ENCODE results near the gene LRRC4C.

DNA sequence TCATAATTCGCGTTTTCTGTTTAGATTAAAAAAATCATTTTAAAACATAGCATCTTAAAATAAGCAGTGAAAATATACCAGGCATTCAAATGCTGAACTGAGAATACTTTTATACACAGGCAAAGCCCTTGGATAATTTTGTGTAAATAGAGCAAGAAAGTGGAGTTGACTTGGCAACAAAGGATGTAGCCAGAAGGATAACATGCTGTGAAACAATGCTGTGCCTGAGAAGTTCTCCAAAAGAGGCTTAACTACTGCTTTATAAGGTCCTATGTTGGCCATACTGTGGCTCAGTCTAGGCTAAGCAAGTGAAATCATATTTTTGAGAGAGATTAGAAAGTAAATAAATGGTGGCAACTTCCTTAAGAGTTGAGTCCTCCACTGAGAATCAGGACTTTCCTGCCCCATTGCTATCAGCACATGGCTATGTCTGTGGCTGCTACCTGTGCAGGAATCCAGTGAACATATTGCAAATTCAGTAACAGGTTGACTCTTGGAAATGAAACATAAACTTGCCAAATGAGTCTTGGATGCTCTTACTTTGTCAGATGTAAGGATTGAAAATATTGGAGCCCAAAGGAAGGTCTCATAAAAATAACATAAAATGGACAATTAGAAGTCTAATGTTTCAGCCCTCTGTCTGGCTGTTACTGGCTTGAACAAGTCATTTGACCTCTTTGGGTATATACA lies 448.9 kb downstream of the LRRC4C start:
- TF ChIP-seq, protein P1, sequence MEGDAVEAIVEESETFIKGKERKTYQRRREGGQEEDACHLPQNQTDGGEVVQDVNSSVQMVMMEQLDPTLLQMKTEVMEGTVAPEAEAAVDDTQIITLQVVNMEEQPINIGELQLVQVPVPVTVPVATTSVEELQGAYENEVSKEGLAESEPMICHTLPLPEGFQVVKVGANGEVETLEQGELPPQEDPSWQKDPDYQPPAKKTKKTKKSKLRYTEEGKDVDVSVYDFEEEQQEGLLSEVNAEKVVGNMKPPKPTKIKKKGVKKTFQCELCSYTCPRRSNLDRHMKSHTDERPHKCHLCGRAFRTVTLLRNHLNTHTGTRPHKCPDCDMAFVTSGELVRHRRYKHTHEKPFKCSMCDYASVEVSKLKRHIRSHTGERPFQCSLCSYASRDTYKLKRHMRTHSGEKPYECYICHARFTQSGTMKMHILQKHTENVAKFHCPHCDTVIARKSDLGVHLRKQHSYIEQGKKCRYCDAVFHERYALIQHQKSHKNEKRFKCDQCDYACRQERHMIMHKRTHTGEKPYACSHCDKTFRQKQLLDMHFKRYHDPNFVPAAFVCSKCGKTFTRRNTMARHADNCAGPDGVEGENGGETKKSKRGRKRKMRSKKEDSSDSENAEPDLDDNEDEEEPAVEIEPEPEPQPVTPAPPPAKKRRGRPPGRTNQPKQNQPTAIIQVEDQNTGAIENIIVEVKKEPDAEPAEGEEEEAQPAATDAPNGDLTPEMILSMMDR (IDR thresholded peaks at IDR 0.05): no peak
- no peak for TF ChIP-seq ZFX (IDR thresholded peaks at IDR 0.05; ENCODE audit: borderline replicate concordance)

All from 22Rv1 (cell line).